ENCODE results near the gene STRN4. TPM values are rescaled to one million over a fixed set of nuclear protein-coding genes. Genes with fewer than 3 reads are reported as not detected.

The STRN4 gene
- total RNA-seq, 1 experiment from 2014 or later = 89.5 TPM

DNA sequence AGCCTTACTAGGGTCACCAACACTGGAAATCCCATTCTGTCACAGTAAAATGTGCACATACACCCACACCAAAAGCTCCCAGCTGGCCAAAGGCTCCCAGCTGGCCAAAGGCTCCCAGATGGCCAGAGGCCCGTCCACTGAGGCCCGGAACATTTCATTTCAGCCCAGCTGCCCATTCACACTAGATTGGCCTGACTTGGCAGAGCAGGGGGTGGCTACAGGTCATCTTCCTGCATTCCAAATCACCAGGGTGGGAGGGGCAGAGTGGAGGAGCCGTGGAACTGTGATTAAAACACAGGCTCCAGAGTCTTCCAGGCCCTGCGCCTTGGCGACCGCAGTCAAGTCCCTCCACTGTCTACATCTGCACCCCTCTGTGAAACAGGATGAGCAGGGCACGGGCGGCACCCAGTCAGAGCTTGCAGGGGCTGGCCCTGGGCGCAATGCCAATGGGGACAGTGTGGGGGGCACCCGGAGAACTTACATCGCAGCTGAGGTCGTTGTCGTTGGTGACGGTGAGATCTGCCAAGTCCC lies 19.2 kb downstream of the STRN4 start:
- in situ Hi-C loops (cut with HindIII; ENCODE audit: low pct_unique_long_range_greater_than_20kb, low sequenced_read_pairs) = no loop called here
- TF ChIP-seq POLR2AphosphoS5 (IDR thresholded peaks at IDR 0.05; ENCODE audit: low read depth, low read length) (no peak), SIN3A (IDR thresholded peaks at IDR 0.05; ENCODE audit: borderline replicate concordance, insufficient read depth, low read depth, low read length) (no peak), TCF7L2 (IDR thresholded peaks at IDR 0.05; ENCODE audit: low read depth, low read length) (no peak)
- TF ChIP-seq, protein P1, sequence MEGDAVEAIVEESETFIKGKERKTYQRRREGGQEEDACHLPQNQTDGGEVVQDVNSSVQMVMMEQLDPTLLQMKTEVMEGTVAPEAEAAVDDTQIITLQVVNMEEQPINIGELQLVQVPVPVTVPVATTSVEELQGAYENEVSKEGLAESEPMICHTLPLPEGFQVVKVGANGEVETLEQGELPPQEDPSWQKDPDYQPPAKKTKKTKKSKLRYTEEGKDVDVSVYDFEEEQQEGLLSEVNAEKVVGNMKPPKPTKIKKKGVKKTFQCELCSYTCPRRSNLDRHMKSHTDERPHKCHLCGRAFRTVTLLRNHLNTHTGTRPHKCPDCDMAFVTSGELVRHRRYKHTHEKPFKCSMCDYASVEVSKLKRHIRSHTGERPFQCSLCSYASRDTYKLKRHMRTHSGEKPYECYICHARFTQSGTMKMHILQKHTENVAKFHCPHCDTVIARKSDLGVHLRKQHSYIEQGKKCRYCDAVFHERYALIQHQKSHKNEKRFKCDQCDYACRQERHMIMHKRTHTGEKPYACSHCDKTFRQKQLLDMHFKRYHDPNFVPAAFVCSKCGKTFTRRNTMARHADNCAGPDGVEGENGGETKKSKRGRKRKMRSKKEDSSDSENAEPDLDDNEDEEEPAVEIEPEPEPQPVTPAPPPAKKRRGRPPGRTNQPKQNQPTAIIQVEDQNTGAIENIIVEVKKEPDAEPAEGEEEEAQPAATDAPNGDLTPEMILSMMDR (IDR thresholded peaks at IDR 0.05) = no peak
- TF ChIP-seq, protein P2, sequence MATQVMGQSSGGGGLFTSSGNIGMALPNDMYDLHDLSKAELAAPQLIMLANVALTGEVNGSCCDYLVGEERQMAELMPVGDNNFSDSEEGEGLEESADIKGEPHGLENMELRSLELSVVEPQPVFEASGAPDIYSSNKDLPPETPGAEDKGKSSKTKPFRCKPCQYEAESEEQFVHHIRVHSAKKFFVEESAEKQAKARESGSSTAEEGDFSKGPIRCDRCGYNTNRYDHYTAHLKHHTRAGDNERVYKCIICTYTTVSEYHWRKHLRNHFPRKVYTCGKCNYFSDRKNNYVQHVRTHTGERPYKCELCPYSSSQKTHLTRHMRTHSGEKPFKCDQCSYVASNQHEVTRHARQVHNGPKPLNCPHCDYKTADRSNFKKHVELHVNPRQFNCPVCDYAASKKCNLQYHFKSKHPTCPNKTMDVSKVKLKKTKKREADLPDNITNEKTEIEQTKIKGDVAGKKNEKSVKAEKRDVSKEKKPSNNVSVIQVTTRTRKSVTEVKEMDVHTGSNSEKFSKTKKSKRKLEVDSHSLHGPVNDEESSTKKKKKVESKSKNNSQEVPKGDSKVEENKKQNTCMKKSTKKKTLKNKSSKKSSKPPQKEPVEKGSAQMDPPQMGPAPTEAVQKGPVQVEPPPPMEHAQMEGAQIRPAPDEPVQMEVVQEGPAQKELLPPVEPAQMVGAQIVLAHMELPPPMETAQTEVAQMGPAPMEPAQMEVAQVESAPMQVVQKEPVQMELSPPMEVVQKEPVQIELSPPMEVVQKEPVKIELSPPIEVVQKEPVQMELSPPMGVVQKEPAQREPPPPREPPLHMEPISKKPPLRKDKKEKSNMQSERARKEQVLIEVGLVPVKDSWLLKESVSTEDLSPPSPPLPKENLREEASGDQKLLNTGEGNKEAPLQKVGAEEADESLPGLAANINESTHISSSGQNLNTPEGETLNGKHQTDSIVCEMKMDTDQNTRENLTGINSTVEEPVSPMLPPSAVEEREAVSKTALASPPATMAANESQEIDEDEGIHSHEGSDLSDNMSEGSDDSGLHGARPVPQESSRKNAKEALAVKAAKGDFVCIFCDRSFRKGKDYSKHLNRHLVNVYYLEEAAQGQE (IDR thresholded peaks at IDR 0.05; ENCODE audit: insufficient read depth in 1 of 2, low read depth in 2 of 2, low read length in 1 of 2) = no peak

DNA sequence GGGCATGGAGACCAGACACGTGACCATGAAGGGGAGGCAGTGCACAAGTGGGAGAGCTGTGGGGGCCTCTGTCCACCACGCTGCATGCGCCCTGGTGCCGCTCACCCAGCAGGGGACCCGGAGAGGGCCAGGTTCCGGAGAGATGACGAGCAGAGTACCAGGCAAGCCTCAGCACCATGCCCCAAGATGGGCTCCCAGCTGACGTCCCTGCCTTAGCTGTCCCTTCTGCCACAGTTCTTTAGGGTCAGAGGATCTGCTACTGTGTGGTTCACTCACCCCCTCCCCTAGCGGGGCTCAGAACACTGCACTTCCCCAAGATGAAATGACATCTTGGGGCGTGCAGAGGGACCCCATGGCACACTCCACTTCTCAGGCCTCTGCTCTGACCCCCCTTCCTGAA lies 19.7 kb downstream of the STRN4 start:
- Histone ChIP-seq H3K27ac (ENCODE audit: low read length) (no peak overlapping the region), H3K9me3 (ENCODE audit: control insufficient read depth, insufficient read depth, low read depth, low read length) (no peaks in the 10 kb centered on the region), H3K36me3 (ENCODE audit: control insufficient read depth, insufficient read depth, low read length) (no peaks in the 10 kb centered on the region), H3K4me3 (ENCODE audit: low read depth in 2 of 2, low read length in 2 of 2) (no peak overlapping the region), H3K4me1 (ENCODE audit: control insufficient read depth, insufficient read depth, low read length) (no peaks in the 10 kb centered on the region), H3K27me3 (ENCODE audit: control insufficient read depth, insufficient read depth, low read length) (no peaks in the 10 kb centered on the region)
- TF ChIP-seq POLR2AphosphoS5 (IDR thresholded peaks at IDR 0.05; ENCODE audit: low read depth, low read length) (no peak), TCF7L2 (IDR thresholded peaks at IDR 0.05; ENCODE audit: low read depth, low read length) (no peak), SIN3A (IDR thresholded peaks at IDR 0.05; ENCODE audit: borderline replicate concordance, insufficient read depth, low read depth, low read length) (no peak)
- TF ChIP-seq, protein P2 (IDR thresholded peaks at IDR 0.05; ENCODE audit: insufficient read depth in 1 of 2, low read depth in 2 of 2, low read length in 1 of 2) = no peak
- TF ChIP-seq, protein P1 (IDR thresholded peaks at IDR 0.05) = no peak
- no TSS peak for BruUV-seq (replicated peaks)
- intact Hi-C loops (cut with micrococcal nuclease; ENCODE audit: unreplicated experiment) (no loop called here), in situ Hi-C loops (cut with HindIII; ENCODE audit: low pct_unique_long_range_greater_than_20kb, low sequenced_read_pairs) (no loop called here)
- no peak for DNase-seq (ENCODE audit: low read depth, low spot score)
- ChIA-PET CTCF (no interaction called here), POLR2A (no interaction called here)
- no peak for ATAC-seq

More for the DNA sequence above, 19.2 kb downstream of the STRN4 start:
- CTCF ChIA-PET = no interaction called here
- POLR2A ChIA-PET = no interaction called here
- Histone ChIP-seq H3K27me3 (ENCODE audit: control insufficient read depth, insufficient read depth, low read length) (no peaks in the 10 kb centered on the region), H3K27ac (ENCODE audit: low read length) (no peak overlapping the region), H3K4me3 (ENCODE audit: low read depth in 2 of 2, low read length in 2 of 2) (no peak overlapping the region), H3K36me3 (ENCODE audit: control insufficient read depth, insufficient read depth, low read length) (no peaks in the 10 kb centered on the region), H3K4me1 (ENCODE audit: control insufficient read depth, insufficient read depth, low read length) (no peaks in the 10 kb centered on the region), H3K9me3 (ENCODE audit: control insufficient read depth, insufficient read depth, low read depth, low read length) (no peaks in the 10 kb centered on the region)
- intact Hi-C loops (cut with micrococcal nuclease; ENCODE audit: unreplicated experiment) = no loop called here
- DNase-seq (ENCODE audit: low read depth, low spot score) = no peak
- no TSS peak for BruUV-seq (replicated peaks)
- no peak for ATAC-seq

Data from Panc1 (cell line).